Measurements from ENCODE around the gene NMU.

NMU gene

GRCh38 chr4:55671667-55672066 lies 35.6 kb upstream of the NMU start:
- no peaks in the 10 kb centered on the region for H3F3A ChIP-seq (ENCODE audit: insufficient read depth, low read length)
- H3K9ac ChIP-seq (ENCODE audit: low read length) = no peak overlapping the region
- H3K4me3 ChIP-seq (ENCODE audit: low read length) = no peak overlapping the region

DNA sequence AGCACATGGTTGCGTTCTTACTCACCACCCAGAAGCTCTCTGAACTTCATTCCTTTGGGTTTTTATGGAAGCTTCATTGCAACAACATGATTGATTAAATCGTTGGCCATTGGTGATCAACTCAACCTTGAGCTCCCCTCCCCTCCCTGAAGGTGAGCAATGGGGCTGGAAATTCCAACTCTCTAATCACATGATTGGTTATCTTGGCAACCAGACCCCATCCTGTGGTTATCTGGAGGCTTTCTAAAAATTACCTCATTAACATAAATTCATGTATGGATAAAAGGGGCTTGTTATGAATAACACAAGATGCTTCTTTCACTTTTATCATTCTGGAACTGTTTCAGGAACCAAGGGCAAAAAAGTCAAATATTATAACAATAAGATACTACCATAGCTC lies 34.6 kb upstream of the NMU start:
- Histone ChIP-seq H3K4me3 (ENCODE audit: low read length) (no peak overlapping the region), H3K4me2 (ENCODE audit: low read depth, low read length) (no peak overlapping the region), H3K4me1 (ENCODE audit: low read length) (no peaks in the 10 kb centered on the region), H2AFZ (ENCODE audit: low read length) (no peak overlapping the region), H3K79me2 (ENCODE audit: low read length) (no peaks in the 10 kb centered on the region), H3K9me2 (replicated peaks; ENCODE audit: insufficient read depth, low read length) (no peaks in the 10 kb centered on the region), H3K27ac (ENCODE audit: low read length) (no peak overlapping the region), H4K20me1 (ENCODE audit: insufficient read depth, low read length) (no peaks in the 10 kb centered on the region), H3K27me3 (replicated peaks; ENCODE audit: insufficient read depth, low read length) (no peaks in the 10 kb centered on the region), H3K36me3 (replicated peaks; ENCODE audit: insufficient read depth, low read length) (no peaks in the 10 kb centered on the region), H3K9ac (ENCODE audit: low read length) (no peak overlapping the region), H3K9me3 (replicated peaks; ENCODE audit: insufficient read depth, low read length) (no peaks in the 10 kb centered on the region), H3F3A (ENCODE audit: insufficient read depth, low read length) (no peaks in the 10 kb centered on the region)
- TF ChIP-seq EZH2 (optimal IDR thresholded peaks at IDR 0.05; ENCODE audit: low read depth, low read length) (no peak), EZH2phosphoT487 (IDR thresholded peaks at IDR 0.05; ENCODE audit: low read length) (no peak)
- TF ChIP-seq, protein P1, sequence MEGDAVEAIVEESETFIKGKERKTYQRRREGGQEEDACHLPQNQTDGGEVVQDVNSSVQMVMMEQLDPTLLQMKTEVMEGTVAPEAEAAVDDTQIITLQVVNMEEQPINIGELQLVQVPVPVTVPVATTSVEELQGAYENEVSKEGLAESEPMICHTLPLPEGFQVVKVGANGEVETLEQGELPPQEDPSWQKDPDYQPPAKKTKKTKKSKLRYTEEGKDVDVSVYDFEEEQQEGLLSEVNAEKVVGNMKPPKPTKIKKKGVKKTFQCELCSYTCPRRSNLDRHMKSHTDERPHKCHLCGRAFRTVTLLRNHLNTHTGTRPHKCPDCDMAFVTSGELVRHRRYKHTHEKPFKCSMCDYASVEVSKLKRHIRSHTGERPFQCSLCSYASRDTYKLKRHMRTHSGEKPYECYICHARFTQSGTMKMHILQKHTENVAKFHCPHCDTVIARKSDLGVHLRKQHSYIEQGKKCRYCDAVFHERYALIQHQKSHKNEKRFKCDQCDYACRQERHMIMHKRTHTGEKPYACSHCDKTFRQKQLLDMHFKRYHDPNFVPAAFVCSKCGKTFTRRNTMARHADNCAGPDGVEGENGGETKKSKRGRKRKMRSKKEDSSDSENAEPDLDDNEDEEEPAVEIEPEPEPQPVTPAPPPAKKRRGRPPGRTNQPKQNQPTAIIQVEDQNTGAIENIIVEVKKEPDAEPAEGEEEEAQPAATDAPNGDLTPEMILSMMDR (IDR thresholded peaks at IDR 0.05; ENCODE audit: low read length) = no peak
- no peak for DNase-seq

More at GRCh38 chr4:55671667-55672066, 35.6 kb upstream of the NMU start:
- Histone ChIP-seq H3K9me3 (replicated peaks; ENCODE audit: insufficient read depth, low read length) (no peaks in the 10 kb centered on the region), H4K20me1 (ENCODE audit: insufficient read depth, low read length) (no peaks in the 10 kb centered on the region), H3K4me2 (ENCODE audit: low read depth, low read length) (no peak overlapping the region), H3K9me2 (replicated peaks; ENCODE audit: insufficient read depth, low read length) (no peaks in the 10 kb centered on the region), H2AFZ (ENCODE audit: low read length) (no peak overlapping the region), H3K79me2 (ENCODE audit: low read length) (no peaks in the 10 kb centered on the region), H3K36me3 (replicated peaks; ENCODE audit: insufficient read depth, low read length) (no peaks in the 10 kb centered on the region), H3K4me1 (ENCODE audit: low read length) (no peaks in the 10 kb centered on the region), H3K27me3 (replicated peaks; ENCODE audit: insufficient read depth, low read length) (no peaks in the 10 kb centered on the region), H3K27ac (ENCODE audit: low read length) (no peak overlapping the region)
- TF ChIP-seq, protein P1 (IDR thresholded peaks at IDR 0.05; ENCODE audit: low read length) = no peak
- TF ChIP-seq EZH2 (optimal IDR thresholded peaks at IDR 0.05; ENCODE audit: low read depth, low read length) = no peak
- TF ChIP-seq EZH2phosphoT487 (IDR thresholded peaks at IDR 0.05; ENCODE audit: low read length) = no peak
- no peak for DNase-seq

DNA sequence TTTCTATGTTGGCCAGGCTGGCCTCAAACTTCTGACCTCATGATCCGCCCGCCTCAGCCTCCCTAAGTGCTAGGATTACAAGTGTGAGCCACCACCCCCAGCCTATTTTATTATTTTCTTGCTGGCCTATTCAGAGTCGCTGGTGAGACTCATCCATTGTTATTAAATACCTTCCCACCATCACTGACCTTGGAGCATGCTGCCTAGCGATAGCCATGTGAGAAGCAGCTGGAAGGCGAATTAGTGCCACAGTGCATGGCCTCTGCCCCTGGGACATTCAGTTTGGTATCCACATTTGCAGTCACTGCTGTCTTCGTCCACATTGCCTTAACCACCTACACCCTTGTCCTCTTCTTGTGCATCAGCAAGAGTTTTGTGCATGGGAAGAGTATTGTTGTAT lies 32.4 kb upstream of the NMU start:
- Histone ChIP-seq H3K9me3 (replicated peaks; ENCODE audit: insufficient read depth, low read length) (no peaks in the 10 kb centered on the region), H2AFZ (ENCODE audit: low read length) (no peak overlapping the region), H3K27ac (ENCODE audit: low read length) (no peak overlapping the region), H3K27me3 (replicated peaks; ENCODE audit: insufficient read depth, low read length) (no peaks in the 10 kb centered on the region), H3K9me2 (replicated peaks; ENCODE audit: insufficient read depth, low read length) (no peaks in the 10 kb centered on the region), H3K9ac (ENCODE audit: low read length) (no peak overlapping the region), H3K4me2 (ENCODE audit: low read depth, low read length) (no peak overlapping the region), H3K4me3 (ENCODE audit: low read length) (no peak overlapping the region), H3K79me2 (ENCODE audit: low read length) (no peaks in the 10 kb centered on the region), H3K36me3 (replicated peaks; ENCODE audit: insufficient read depth, low read length) (no peaks in the 10 kb centered on the region), H4K20me1 (ENCODE audit: insufficient read depth, low read length) (no peaks in the 10 kb centered on the region), H3F3A (ENCODE audit: insufficient read depth, low read length) (no peaks in the 10 kb centered on the region), H3K4me1 (ENCODE audit: low read length) (no peaks in the 10 kb centered on the region)
- DNase-seq = no peak
- TF ChIP-seq EZH2phosphoT487 (IDR thresholded peaks at IDR 0.05; ENCODE audit: low read length) (no peak), EZH2 (optimal IDR thresholded peaks at IDR 0.05; ENCODE audit: low read depth, low read length) (no peak)
- TF ChIP-seq, protein P1 (IDR thresholded peaks at IDR 0.05; ENCODE audit: low read length) = no peak

Data from MM.1S (cell line).